HepG2 (cell line): ENCODE results near the gene BPIFA1. TPM values are rescaled to one million over a fixed set of nuclear protein-coding genes. Genes with fewer than 3 reads are reported as not detected.

Source experiments
- ATAC-seq: fragments of 200-7000 bp; cut with Tn5 transposase; 3 replicates; pipeline ENCODE4 v1.9.1; 2020; ENCODE audit warnings: mild to moderate bottlenecking, moderate library complexity
- BruUV-seq: library from RNA; stranded (reverse); fragments of 400-500 nt; replicated peaks from 2 replicates; lab custom pipeline; 2021; lab: Mats Ljungman, UMichigan
- CTCF ChIA-PET: fragments of 300-600 bp; formaldehyde crosslinking; extraction: SDS; loops from one replicate; lab custom pipeline; 2021; ENCODE audit warnings: low total read pairs, inconsistent platforms, low intra/inter-chr PET ratio; lab: Yijun Ruan, JAX
- POLR2A ChIA-PET: fragments of 350-600 bp; sonication (Branson Sonifier 250); formaldehyde crosslinking; loops from one replicate; lab custom pipeline; 2020; ENCODE audit warnings: antibody characterized with exemption, inconsistent platforms; lab: Yijun Ruan, JAX
- DNase-seq: peaks from one replicate; pipeline ENCODE4 v3.0.0-alpha.2; 2015; ENCODE audit warnings: low spot score
- FAIRE-seq: peaks from 3 replicates; lab custom pipeline; 2011; peaks lifted over from hg19 to GRCh38; lab: Jason Lieb, UNC
- H2AFZ ChIP-seq: one replicate; pipeline ENCODE4 v1.6.1; 2011; ENCODE audit warnings: low read length, inconsistent platforms
- H3K27ac ChIP-seq: fragments of 300-600 bp; 3 replicates; pipeline ENCODE4 v1.8.0; 2011; ENCODE audit warnings: mixed run types, mild to moderate bottlenecking, mixed read lengths, low read length, inconsistent platforms; ENCODE audit not compliant: insufficient read depth; ENCODE audit errors: extremely low read length
- H3K27me3 ChIP-seq, 2 experiments: fragments of 200-600 bp in 1 of 2; 2 replicates in 1 of 2; 3 replicates in 1 of 2; pipeline versions ENCODE4 v1.6.0 to v1.8.0; 2011; ENCODE audit warnings: low read length in 2 of 2, mild to moderate bottlenecking in 2 of 2, moderate library complexity in 2 of 2, inconsistent platforms in 1 of 2; ENCODE audit not compliant: insufficient read depth in 2 of 2, control insufficient read depth in 1 of 2
- H3K36me3 ChIP-seq, 2 experiments: fragments of 200-600 bp in 1 of 2; replicated peaks in 1 of 2; 2 replicates in 1 of 2; 3 replicates in 1 of 2; pipeline versions ENCODE4 v1.5.1 to v1.8.0; 2011; ENCODE audit warnings: low read length in 2 of 2, inconsistent platforms in 1 of 2; ENCODE audit not compliant: insufficient read depth in 2 of 2, control insufficient read depth in 1 of 2
- H3K4me1 ChIP-seq: 2 replicates; pipeline ENCODE4 v1.5.1; 2012; ENCODE audit warnings: low read length, inconsistent platforms; ENCODE audit not compliant: insufficient read depth
- H3K4me2 ChIP-seq: 2 replicates; pipeline ENCODE4 v1.6.0; 2011; ENCODE audit warnings: low read depth, low read length, inconsistent platforms
- H3K4me3 ChIP-seq, 3 experiments: fragments of 200-600 bp in 1 of 3; sonication (generic), shearing (Covaris generic) in 1 of 3; replicated peaks in 1 of 3; 2 replicates each; pipeline ENCODE4 v1.5.1; 2011 to 2016; ENCODE audit warnings: low read length in 3 of 3, inconsistent platforms in 2 of 3, low read depth in 2 of 3, mild to moderate bottlenecking in 2 of 3, control low read depth in 1 of 3, mixed read lengths in 1 of 3; ENCODE audit not compliant: insufficient read depth in 1 of 3
- H3K79me2 ChIP-seq: one replicate; pipeline ENCODE4 v1.6.1; 2011; ENCODE audit warnings: low read length, inconsistent platforms; ENCODE audit not compliant: insufficient read depth
- H3K9ac ChIP-seq: 2 replicates; pipeline ENCODE4 v1.6.0; 2011; ENCODE audit warnings: mild to moderate bottlenecking, low read depth, low read length, inconsistent platforms; ENCODE audit not compliant: insufficient read depth
- H3K9me3 ChIP-seq: 2 replicates; pipeline ENCODE4 v1.5.1; 2012; ENCODE audit warnings: mild to moderate bottlenecking, low read length
- H4K20me1 ChIP-seq: 2 replicates; pipeline ENCODE4 v1.6.0; 2011; ENCODE audit warnings: inconsistent platforms, mild to moderate bottlenecking, low read length, moderate library complexity; ENCODE audit not compliant: insufficient read depth
- ARID4A ChIP-seq: sonication (generic); formaldehyde crosslinking; IDR thresholded peaks from 2 replicates; pipeline ENCODE4 v1.5.0; 2020; ENCODE audit warnings: mild to moderate bottlenecking, missing genetic modification reagents, borderline replicate concordance
- BCL3 ChIP-seq: sonication (generic); formaldehyde crosslinking; IDR thresholded peaks from 2 replicates; pipeline ENCODE4 v1.5.1; 2020; ENCODE audit warnings: mild to moderate bottlenecking, missing genetic modification reagents, moderate library complexity
- CBX1 ChIP-seq: IDR thresholded peaks from one replicate; pipeline ENCODE4 v1.6.1; 2016; ENCODE audit warnings: antibody characterized with exemption, low read depth
- KLF13 ChIP-seq: sonication (generic); formaldehyde crosslinking; IDR thresholded peaks from 2 replicates; pipeline ENCODE4 v1.4.0; 2020; ENCODE audit warnings: mild to moderate bottlenecking, missing genetic modification reagents
- MED8 ChIP-seq: sonication (generic); formaldehyde crosslinking; IDR thresholded peaks from 2 replicates; pipeline ENCODE4 v1.8.1; 2023; ENCODE audit warnings: mild to moderate bottlenecking, missing genetic modification reagents; ENCODE audit not compliant: insufficient replicate concordance
- NRL ChIP-seq: sonication (generic); formaldehyde crosslinking; IDR thresholded peaks from 2 replicates; pipeline ENCODE4 v1.5.0; 2020; ENCODE audit warnings: missing genetic modification reagents, mild to moderate bottlenecking, moderate library complexity, borderline replicate concordance
- PATZ1 ChIP-seq: sonication (generic); formaldehyde crosslinking; IDR thresholded peaks from 2 replicates; pipeline ENCODE4 v1.4.0; 2020; ENCODE audit warnings: missing genetic modification reagents
- TEAD3 ChIP-seq: optimal IDR thresholded peaks from 2 replicates; pipeline ENCODE3; 2016; ENCODE audit warnings: borderline replicate concordance
- ZFY ChIP-seq: sonication (generic); formaldehyde crosslinking; IDR thresholded peaks from 2 replicates; pipeline ENCODE4 v1.4.0; 2020; ENCODE audit warnings: missing genetic modification reagents
- ZKSCAN5 ChIP-seq: sonication (generic); formaldehyde crosslinking; IDR thresholded peaks from 2 replicates; pipeline ENCODE4 v1.5.1; 2020; ENCODE audit warnings: mild to moderate bottlenecking, missing genetic modification reagents
- ZMAT3 ChIP-seq: sonication (generic); formaldehyde crosslinking; conservative IDR thresholded peaks from 2 replicates; pipeline ENCODE4 v1.7.0; 2021; ENCODE audit warnings: missing genetic modification reagents
- ZNF251 ChIP-seq: sonication (generic); formaldehyde crosslinking; IDR thresholded peaks from 2 replicates; pipeline ENCODE4 v1.9.0; 2021; ENCODE audit warnings: mild to moderate bottlenecking, missing genetic modification reagents
- ZNF589 ChIP-seq: sonication (generic); formaldehyde crosslinking; conservative IDR thresholded peaks from 2 replicates; pipeline ENCODE4 v1.8.0; 2022; ENCODE audit warnings: mild to moderate bottlenecking, moderate library complexity, missing genetic modification reagents
- ZNF652 ChIP-seq: IDR thresholded peaks from 2 replicates; pipeline ENCODE4 v1.6.1; 2016; ENCODE audit warnings: low read depth, borderline replicate concordance
- ZNF772 ChIP-seq: sonication (generic); formaldehyde crosslinking; IDR thresholded peaks from 2 replicates; pipeline ENCODE4 v1.5.0; 2020; ENCODE audit warnings: mild to moderate bottlenecking, missing genetic modification reagents
- WGBS: methylation state at CpG from one replicate; pipeline ENCODE4 v1.1.6; 2017; ENCODE audit warnings: low lambda C conversion rate; 5-methylcytosine and 5-hydroxymethylcytosine counted together
- in situ Hi-C: cut with HindIII; loops from 2 replicates; pipeline ENCODE4 v1.10.0; 2017; ENCODE audit warnings: low pct_unique_long_range_greater_than_20kb; ENCODE audit not compliant: extremely low pct_ligation_motif_present
- intact Hi-C: fragments of 100-400 bp; cut with micrococcal nuclease; formaldehyde crosslinking; loops from one replicate; pipeline ENCODE4 v1.10.0; 2022; ENCODE audit not compliant: unreplicated experiment
- polyA plus RNA-seq, 8 experiments: library from polyadenylated mRNA; depleted of rRNA in 3 of 8; stranded (reverse) in 7 of 8; unstranded in 1 of 8; fragments of >200 nt; fragmentation: Illumina TruSeq in 4 of 8; extraction: Trizol in 4 of 8; gene quantifications; 2 replicates each; pipeline versions ENCODE4 v1.2.1 to v1.2.3, GENCODE V29; 2011 to 2016; ENCODE audit warnings: low read depth in 4 of 8, missing spikeins in 1 of 8, mixed read lengths in 1 of 8; ENCODE audit not compliant: insufficient read depth in 1 of 8
- total RNA-seq, 5 experiments: library from RNA; depleted of rRNA; stranded (reverse); fragments of >200 nt; fragmentation: Illumina TruSeq; extraction: Trizol; gene quantifications; 2 replicates each; pipeline ENCODE4 v1.2.3, GENCODE V29; 2016; ENCODE audit warnings: low read depth in 1 of 5

BPIFA1 gene
- total and polyA plus RNA-seq, 2 of the 13 experiments (the other 11 are each of a cell fraction or from before 2014, with no cell fraction given), result not detected

- TF ChIP-seq PATZ1 (CRISPR knock-in tag) (no peak), ZMAT3 (CRISPR knock-in tag) (0 out of 2 replicates have a peak, but pooled peaks have one; percentile 2), MED8 (CRISPR knock-in tag) (peak; percentile 27), ZNF652 (CRISPR knock-in tag) (no peak), ZNF251 (CRISPR knock-in tag) (no peak; the same call in 1 of the 2 replicates), CBX1 (no peak), ZNF772 (CRISPR knock-in tag) (peak; percentile 53; the same call in 1 of the 2 replicates)
These were observed 46.6 kb downstream of the BPIFA1 start (continued) for GRCh38 chr20:33282196-33282934.

- H4K20me1 ChIP-seq, result no peaks in the 10 kb centered on the region
- no peaks in the 10 kb centered on the region for H3K36me3 ChIP-seq
- FAIRE-seq (peak; percentile 4), ATAC-seq (peak; percentile 67), DNase-seq (peak; percentile 46)
- H3K9me3 ChIP-seq, result no peaks in the 10 kb centered on the region
- H3K4me1 ChIP-seq, result peaks cover 70% of the 10 kb centered on the region
- peak within 1 kb of the TSS; percentile 69 for H3K4me2 ChIP-seq
- peak within 1 kb of the TSS in 2 of 3 experiments; percentile 13 to 56; a peak in 2 of 6 replicates for H3K4me3 ChIP-seq
- POLR2A ChIA-PET, result no interaction called here
- intact Hi-C loops, result no loop called here
- H3K27me3 ChIP-seq, result peaks cover 11 to 32% of the 10 kb centered on the region in 2 experiments
- CTCF ChIA-PET, result no interaction called here
- in situ Hi-C loops, result no loop called here
- no TSS peak for BruUV-seq
- no peaks in the 10 kb centered on the region for H3K79me2 ChIP-seq
- 5% methylated on average over 13 of the region's 13 CpGs for WGBS
- peak within 1 kb of the TSS; percentile 11 for H3K27ac ChIP-seq
- H2AFZ ChIP-seq, result no peak within 1 kb of the TSS
- peak within 1 kb of the TSS; percentile 32 for H3K9ac ChIP-seq
- TF ChIP-seq ZNF589 (CRISPR knock-in tag) (no peak), ARID4A (CRISPR knock-in tag) (no peak), BCL3 (peak; percentile 44; the same call in 1 of the 2 replicates), NRL (CRISPR knock-in tag) (no peak), ZFY (CRISPR knock-in tag) (peak; percentile 77), TEAD3 (CRISPR knock-in tag) (peak; percentile 61), KLF13 (CRISPR knock-in tag) (no peak), ZKSCAN5 (CRISPR knock-in tag) (peak; percentile 16; the same call in 1 of the 2 replicates)
These were observed 47.3 kb downstream of the BPIFA1 start, which contains the start of gene BPIFB1 for GRCh38 chr20:33282991-33283555. Gene BPIFB1, plus strand, starts transcription at chr20:33283214. Its CDS starts 2,860 bp downstream, at chr20:33286074.
